Kidney (tissue), 14 donors: Measurements from ENCODE around the gene ABLIM3. TPM values are rescaled to one million over a fixed set of nuclear protein-coding genes. Genes with fewer than 3 reads are reported as not detected.

Experiments
- DNase-seq, 5 donors: peaks; one replicate each; pipeline ENCODE4 v3.0.0-alpha.2; 2013 to 2020
- FAIRE-seq: peaks from 2 replicates; lab custom pipeline; 2012; peaks lifted over from hg19 to GRCh38; lab: Jason Lieb, UNC
- H3K27ac ChIP-seq, 2 donors: one replicate each; pipeline ENCODE4 v1.7.0; 2013; ENCODE audit warnings: low read depth in 2 of 2, low read length in 2 of 2, inconsistent platforms in 1 of 2
- H3K27me3 ChIP-seq: one replicate; pipeline ENCODE4 v1.7.1; 2013; ENCODE audit warnings: low read length, inconsistent platforms; ENCODE audit not compliant: control insufficient read depth, insufficient read depth
- H3K36me3 ChIP-seq, 3 donors: one replicate each; pipeline versions ENCODE4 v1.7.0 to v1.7.1; 2013; ENCODE audit warnings: low read length in 3 of 3, control low read depth in 1 of 3, inconsistent platforms in 1 of 3; ENCODE audit not compliant: insufficient read depth in 3 of 3, control insufficient read depth in 2 of 3
- H3K4me1 ChIP-seq, 3 donors: one replicate each; pipeline versions ENCODE4 v1.7.0 to v1.7.1; 2013; ENCODE audit warnings: low read length in 3 of 3, inconsistent platforms in 1 of 3, low read depth in 1 of 3; ENCODE audit not compliant: control insufficient read depth in 2 of 3, insufficient read depth in 2 of 3
- H3K4me3 ChIP-seq, 3 donors: one replicate each; pipeline versions ENCODE4 v1.7.0 to v1.8.1; 2013; ENCODE audit warnings: low read length in 3 of 3, control low read depth in 1 of 3, inconsistent platforms in 1 of 3
- H3K9ac ChIP-seq, 3 donors: one replicate each; pipeline versions ENCODE4 v1.7.0 to v1.7.1; 2013; ENCODE audit warnings: low read length in 3 of 3, control low read depth in 1 of 3, inconsistent platforms in 1 of 3
- H3K9me3 ChIP-seq, 3 donors: one replicate each; pipeline versions ENCODE4 v1.7.0 to v1.7.1; 2013; ENCODE audit warnings: low read length in 3 of 3, control low read depth in 1 of 3, inconsistent platforms in 1 of 3; ENCODE audit not compliant: control insufficient read depth in 2 of 3, insufficient read depth in 1 of 3
- CTCF ChIP-seq: IDR thresholded peaks from 3 replicates; pipeline ENCODE4 v1.5.1; 2012; ENCODE audit warnings: mild to moderate bottlenecking, moderate library complexity, borderline replicate concordance; ENCODE audit not compliant: insufficient read depth; ENCODE audit errors: extremely low read depth
- intact Hi-C: fragments of 100-400 bp; cut with DNase I; formaldehyde crosslinking; loops from one replicate; pipeline ENCODE4 v1.11.1; 2022
- polyA plus RNA-seq: library from polyadenylated mRNA; stranded (reverse); fragments of 350-450 nt; fragmentation: Illumina TruSeq; extraction: RNeasy Lipid Tissue Mini Kit (QIAGEN cat#74804); gene quantifications from one replicate; pipeline ENCODE4 v1.2.3, GENCODE V29; 2014; ENCODE audit warnings: low read depth, low replicate concordance; ENCODE audit not compliant: insufficient read depth
- total RNA-seq: library from RNA; stranded (reverse); fragmentation: NEBNext Ultra II Directional; extraction: Animal tissue kit (Norgen Biotek cat#: 25700); gene quantifications from one replicate; pipeline ENCODE4 v1.2.1, GENCODE V29; 2021
- donor health status: control.
- donor health status: control.
- donor health status: control.
- donor health status: control.
- donor health status: control.
- donor health status: DM: yes; HTN: yes; CAD: no.
- donor health status: Normal renal cell carcinoma (clear cell type).

Gene ABLIM3
- total and polyA plus RNA-seq, 2 donors from 2014 or later, result 20.1 to 21.7 TPM

DNA sequence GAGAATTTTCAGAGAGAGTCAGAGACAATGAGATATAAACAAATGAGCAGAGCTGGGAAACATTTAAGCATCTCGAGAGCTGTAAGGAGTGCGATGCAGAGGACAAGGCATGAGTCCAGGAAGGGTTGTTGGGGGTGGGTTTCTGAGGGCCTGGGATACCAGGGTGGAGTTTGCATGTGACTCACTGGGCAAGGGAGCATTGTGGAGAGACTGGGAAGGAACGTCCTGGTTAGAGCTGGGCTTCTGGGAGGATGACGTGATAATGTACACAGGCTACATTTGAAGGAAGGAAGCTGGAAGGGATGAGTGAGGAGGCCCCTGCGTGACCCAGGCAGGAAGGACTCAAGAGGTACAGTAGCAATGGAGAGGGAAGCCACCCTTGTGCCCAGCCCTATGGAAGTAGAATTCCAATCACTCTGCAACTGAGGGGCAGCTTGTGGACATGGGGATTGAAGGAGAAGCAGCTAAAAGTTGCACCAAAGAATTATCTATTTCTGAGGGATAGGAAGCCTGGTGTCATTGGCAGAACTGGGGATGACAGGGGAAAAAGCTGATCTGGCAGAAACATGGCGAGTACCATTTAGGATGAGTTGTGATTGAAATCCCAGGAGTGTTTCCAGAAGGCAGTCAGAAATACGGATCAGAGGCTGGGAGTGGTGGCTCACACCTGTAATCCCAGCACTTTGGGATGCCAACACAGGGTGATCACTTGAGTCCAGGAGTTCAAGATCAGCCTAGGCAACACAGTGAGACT lies 71.1 kb downstream of the ABLIM3 start:
- H3K4me3 ChIP-seq, result no peak overlapping the region
- no peak overlapping the region for H3K9ac ChIP-seq
- intact Hi-C loops, result no loop called here
- no peaks in the 10 kb centered on the region for H3K27me3 ChIP-seq
- FAIRE-seq (no peak), DNase-seq (no peak)
- no peaks in the 10 kb centered on the region for H3K4me1 ChIP-seq
- TF ChIP-seq CTCF, result no peak
- peaks cover 0 to 6% (median 0%) of the 10 kb centered on the region in 3 donors for H3K36me3 ChIP-seq
- H3K27ac ChIP-seq, result no peak overlapping the region
- H3K9me3 ChIP-seq, result no peaks in the 10 kb centered on the region

DNA sequence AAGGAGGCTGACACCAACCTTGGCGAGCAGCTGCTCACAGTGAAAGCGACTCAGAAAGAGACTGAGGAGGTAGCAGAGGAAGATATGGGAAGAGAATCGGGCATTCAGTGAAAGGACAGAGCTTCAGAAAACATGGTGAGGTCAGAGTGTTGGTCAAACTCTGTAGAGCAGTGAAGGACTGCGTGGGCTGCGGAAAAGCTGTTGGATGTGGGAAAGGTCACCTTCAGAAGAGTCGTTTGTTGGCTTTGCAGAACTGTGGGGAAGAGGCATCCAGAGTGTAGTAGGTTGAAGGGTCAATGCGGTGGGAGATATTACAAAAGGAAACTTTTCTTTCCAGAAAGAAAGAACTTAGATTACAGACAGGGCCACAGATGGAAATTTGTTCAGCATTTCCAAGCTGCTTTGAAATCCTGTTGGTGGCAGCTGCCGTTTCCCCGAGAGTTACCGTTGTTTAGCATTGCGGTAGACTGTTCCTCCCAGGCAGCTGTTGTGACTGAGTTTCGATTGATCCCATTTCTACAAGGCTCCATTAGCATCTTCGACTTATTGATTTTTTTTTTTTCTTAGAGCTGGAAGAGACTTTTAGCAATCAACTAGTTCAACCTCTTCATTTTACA lies 72.1 kb downstream of the ABLIM3 start:
- no peaks in the 10 kb centered on the region for H3K27me3 ChIP-seq
- no peak overlapping the region for H3K27ac ChIP-seq
- TF ChIP-seq CTCF, result no peak
- H3K9me3 ChIP-seq, result no peaks in the 10 kb centered on the region
- DNase-seq (no peak), FAIRE-seq (no peak)
- peaks cover 0 to 6% (median 0%) of the 10 kb centered on the region in 3 donors for H3K36me3 ChIP-seq
- H3K9ac ChIP-seq, result no peak overlapping the region
- no peak overlapping the region for H3K4me3 ChIP-seq
- no peaks in the 10 kb centered on the region for H3K4me1 ChIP-seq
- intact Hi-C loops, result no loop called here

- no peaks in the 10 kb centered on the region for H3K4me1 ChIP-seq
- DNase-seq, result no peak
- no peaks in the 10 kb centered on the region for H3K9me3 ChIP-seq
- H3K36me3 ChIP-seq, result peaks cover 0 to 2% (median 0%) of the 10 kb centered on the region in 3 donors
- TF ChIP-seq CTCF, result no peak
- no peak overlapping the region for H3K4me3 ChIP-seq
- no peak overlapping the region for H3K27ac ChIP-seq
- FAIRE-seq, result no peak
- no peak overlapping the region for H3K9ac ChIP-seq
- no peaks in the 10 kb centered on the region for H3K27me3 ChIP-seq
- intact Hi-C loops, result no loop called here
Measured at GRCh38 chr5:149215478-149216090, 74.3 kb downstream of the ABLIM3 start.
